OCI-LY1 (cell line): ENCODE data around the gene RALGDS.

Experiments
- H2AFZ ChIP-seq: fragments of 200-600 bp; sonication (generic), shearing (Covaris generic); 2 replicates; pipeline ENCODE4 v1.6.0; 2014; ENCODE audit warnings: antibody characterized with exemption, mild to moderate bottlenecking, low read length
- H3F3A ChIP-seq: fragments of 200-600 bp; sonication (generic), shearing (Covaris generic); 2 replicates; pipeline ENCODE4 v1.6.0; 2014; ENCODE audit warnings: mild to moderate bottlenecking, antibody characterized with exemption, low read length, moderate library complexity; ENCODE audit not compliant: insufficient read depth
- H3K27ac ChIP-seq: fragments of 200-600 bp; sonication (generic); 2 replicates; pipeline ENCODE4 v1.5.1; 2014; ENCODE audit warnings: low read length, mixed run types, mild to moderate bottlenecking, low read depth; ENCODE audit not compliant: poor library complexity, severe bottlenecking
- H3K27me3 ChIP-seq: fragments of 200-600 bp; sonication (generic); 2 replicates; pipeline ENCODE4 v1.6.0; 2014; ENCODE audit warnings: antibody characterized with exemption, mild to moderate bottlenecking, low read length, moderate library complexity; ENCODE audit not compliant: insufficient read depth
- H3K36me3 ChIP-seq: fragments of 200-600 bp; sonication (generic); 2 replicates; pipeline ENCODE4 v1.6.1; 2014; ENCODE audit warnings: mild to moderate bottlenecking, antibody characterized with exemption, low read length, moderate library complexity, mixed read lengths; ENCODE audit not compliant: insufficient read depth
- H3K4me1 ChIP-seq: fragments of 200-600 bp; sonication (generic); 2 replicates; pipeline ENCODE4 v1.5.1; 2014; ENCODE audit warnings: mild to moderate bottlenecking, low read length, moderate library complexity; ENCODE audit not compliant: insufficient read depth, severe bottlenecking
- H3K4me2 ChIP-seq: fragments of 200-600 bp; sonication (generic), shearing (Covaris generic); 2 replicates; pipeline ENCODE4 v1.6.1; 2014; ENCODE audit warnings: low read length
- H3K4me3 ChIP-seq: fragments of 200-600 bp; sonication (generic); 2 replicates; pipeline ENCODE4 v1.5.1; 2014; ENCODE audit warnings: low read length, low read depth, mild to moderate bottlenecking, mixed read lengths; ENCODE audit not compliant: poor library complexity, severe bottlenecking
- H3K79me2 ChIP-seq: fragments of 200-600 bp; shearing (Covaris generic); 2 replicates; pipeline ENCODE4 v1.6.1; 2016; ENCODE audit warnings: mixed run types, low read length, mixed read lengths; ENCODE audit not compliant: insufficient read depth
- H3K9ac ChIP-seq: fragments of 200-600 bp; sonication (generic), shearing (Covaris generic); 2 replicates; pipeline ENCODE4 v1.6.1; 2014; ENCODE audit warnings: mild to moderate bottlenecking, low read length, mixed read lengths
- H3K9me2 ChIP-seq: fragments of 200-600 bp; sonication (generic), shearing (Covaris generic); 2 replicates; pipeline ENCODE4 v1.6.1; 2014; ENCODE audit warnings: low read depth, mild to moderate bottlenecking, low read length, mixed read lengths
- H3K9me3 ChIP-seq: fragments of 200-600 bp; shearing (Covaris generic); 2 replicates; pipeline ENCODE4 v1.6.1; 2014; ENCODE audit warnings: low read length, mixed read lengths
- H4K20me1 ChIP-seq: fragments of 200-600 bp; sonication (generic), shearing (Covaris generic); 2 replicates; pipeline ENCODE4 v1.6.0; 2016; ENCODE audit warnings: mild to moderate bottlenecking, low read length; ENCODE audit not compliant: insufficient read depth
- EZH2 ChIP-seq: fragments of 200-600 bp; sonication (generic), shearing (Covaris generic); IDR thresholded peaks from 2 replicates; pipeline ENCODE4 v1.8.0; 2017; ENCODE audit warnings: borderline replicate concordance, mixed run types, mild to moderate bottlenecking, antibody characterized with exemption, low read length, moderate library complexity, mixed read lengths
- TF ChIP-seq, protein P1 (sequence below): fragments of 200-600 bp; sonication (generic), shearing (Covaris generic); IDR thresholded peaks from 2 replicates; pipeline ENCODE4 v1.5.1; 2017; ENCODE audit warnings: mild to moderate bottlenecking, antibody characterized with exemption, low read length, moderate library complexity, mixed read lengths

RALGDS gene

DNA sequence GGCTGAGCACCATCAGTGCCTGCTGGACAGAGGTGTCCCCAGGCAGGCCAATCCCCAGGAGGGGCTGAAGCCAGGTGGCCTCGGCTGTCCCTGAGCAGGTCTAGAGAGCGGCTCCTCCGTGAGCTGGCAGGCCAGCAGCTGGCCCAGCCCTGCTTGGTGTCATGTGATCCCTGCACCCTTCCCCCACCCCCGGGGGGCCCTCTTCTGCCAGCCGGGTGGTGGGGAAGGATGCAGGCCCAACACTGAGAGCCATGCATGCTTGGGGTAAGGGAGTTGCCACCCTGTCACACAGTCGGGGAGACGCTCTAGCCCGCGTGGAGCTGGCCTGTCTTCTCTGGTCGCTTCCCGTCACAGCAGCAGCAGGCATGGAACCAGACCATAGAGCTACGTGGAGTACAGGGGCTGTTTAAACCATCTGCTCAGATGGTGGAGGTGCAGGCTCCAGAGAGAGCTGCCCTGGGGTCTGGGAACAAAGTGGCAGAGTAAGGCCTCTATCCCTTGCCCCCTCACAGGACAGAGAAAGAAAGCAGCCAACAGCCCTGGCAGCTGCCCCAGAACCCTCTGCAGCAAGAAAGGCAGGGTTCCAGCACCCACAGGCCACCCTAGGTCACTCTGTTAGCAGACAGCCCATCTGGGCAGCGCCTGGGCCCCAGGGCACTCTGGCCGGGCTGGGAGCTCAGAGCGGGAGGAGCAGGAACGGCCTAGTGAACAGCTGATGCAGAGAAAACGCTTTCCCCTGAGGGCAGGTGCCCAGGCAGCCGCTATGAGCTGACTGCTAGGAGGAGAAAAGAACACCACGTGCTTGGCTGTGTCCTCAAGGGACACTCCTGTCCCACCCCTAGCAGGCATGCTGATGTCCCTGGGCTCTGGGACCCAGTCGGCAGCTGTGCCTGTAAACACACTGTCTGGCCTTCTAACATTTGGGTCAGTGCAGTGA is 6.8 kb downstream of the RALGDS start:
- H3K36me3 ChIP-seq = no peaks in the 10 kb centered on the region; the same call in 1 of the 2 replicates
- no peak for TF ChIP-seq EZH2
- TF ChIP-seq, protein P1, sequence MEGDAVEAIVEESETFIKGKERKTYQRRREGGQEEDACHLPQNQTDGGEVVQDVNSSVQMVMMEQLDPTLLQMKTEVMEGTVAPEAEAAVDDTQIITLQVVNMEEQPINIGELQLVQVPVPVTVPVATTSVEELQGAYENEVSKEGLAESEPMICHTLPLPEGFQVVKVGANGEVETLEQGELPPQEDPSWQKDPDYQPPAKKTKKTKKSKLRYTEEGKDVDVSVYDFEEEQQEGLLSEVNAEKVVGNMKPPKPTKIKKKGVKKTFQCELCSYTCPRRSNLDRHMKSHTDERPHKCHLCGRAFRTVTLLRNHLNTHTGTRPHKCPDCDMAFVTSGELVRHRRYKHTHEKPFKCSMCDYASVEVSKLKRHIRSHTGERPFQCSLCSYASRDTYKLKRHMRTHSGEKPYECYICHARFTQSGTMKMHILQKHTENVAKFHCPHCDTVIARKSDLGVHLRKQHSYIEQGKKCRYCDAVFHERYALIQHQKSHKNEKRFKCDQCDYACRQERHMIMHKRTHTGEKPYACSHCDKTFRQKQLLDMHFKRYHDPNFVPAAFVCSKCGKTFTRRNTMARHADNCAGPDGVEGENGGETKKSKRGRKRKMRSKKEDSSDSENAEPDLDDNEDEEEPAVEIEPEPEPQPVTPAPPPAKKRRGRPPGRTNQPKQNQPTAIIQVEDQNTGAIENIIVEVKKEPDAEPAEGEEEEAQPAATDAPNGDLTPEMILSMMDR = no peak
- no peaks in the 10 kb centered on the region for H3K4me1 ChIP-seq
- no peak overlapping the region for H3K9ac ChIP-seq
- H3F3A ChIP-seq = no peaks in the 10 kb centered on the region
- no peaks in the 10 kb centered on the region for H4K20me1 ChIP-seq
- no peaks in the 10 kb centered on the region for H3K9me2 ChIP-seq
- no peaks in the 10 kb centered on the region for H3K9me3 ChIP-seq
- no peak overlapping the region for H3K4me2 ChIP-seq
- H3K27ac ChIP-seq = no peak overlapping the region
- H3K79me2 ChIP-seq = no peaks in the 10 kb centered on the region
- H2AFZ ChIP-seq = no peak overlapping the region
- H3K27me3 ChIP-seq = no peaks in the 10 kb centered on the region
- no peak overlapping the region for H3K4me3 ChIP-seq

DNA sequence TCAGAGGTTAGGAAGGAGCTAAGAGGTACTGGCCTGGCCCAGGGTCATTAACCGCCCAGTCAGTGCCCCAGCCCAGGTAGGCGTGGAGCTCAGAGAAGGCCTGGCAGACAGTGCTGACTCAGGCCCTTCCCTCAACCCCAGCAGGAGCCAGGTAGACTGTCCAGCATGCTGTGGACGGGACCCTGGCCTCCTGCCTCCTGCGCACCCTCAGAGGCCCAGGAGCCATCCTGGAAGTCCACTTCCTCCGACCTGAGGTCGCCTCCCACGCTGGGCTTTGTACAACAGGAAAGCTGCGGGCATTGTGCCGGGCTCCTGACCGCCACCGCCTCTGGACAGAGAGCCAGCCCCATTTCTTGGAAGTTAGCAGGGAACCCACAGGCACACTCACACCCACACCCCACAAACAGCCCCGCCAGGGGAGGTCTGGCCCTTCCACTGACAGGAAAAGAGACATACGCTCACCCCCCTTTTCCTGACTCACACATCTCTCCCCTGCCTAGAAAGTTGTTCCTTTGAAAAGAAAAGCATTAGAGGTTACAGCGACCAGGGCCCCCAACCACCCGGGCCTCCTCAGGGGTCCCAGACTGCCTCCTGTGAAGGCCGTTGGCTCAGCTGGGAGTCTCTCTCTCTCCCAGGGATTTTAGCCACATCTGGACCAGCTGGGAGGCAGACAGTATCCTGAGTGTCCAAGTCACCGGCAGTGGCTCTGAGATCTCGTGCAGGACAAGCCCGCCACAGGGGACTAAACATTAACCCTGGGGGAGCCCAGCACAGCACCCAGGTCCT is 7.7 kb downstream of the RALGDS start:
- H3K79me2 ChIP-seq = no peaks in the 10 kb centered on the region
- no peaks in the 10 kb centered on the region for H3K9me2 ChIP-seq
- H2AFZ ChIP-seq = no peak overlapping the region
- no peak overlapping the region for H3K27ac ChIP-seq
- no peaks in the 10 kb centered on the region for H3F3A ChIP-seq
- no peaks in the 10 kb centered on the region for H3K9me3 ChIP-seq
- TF ChIP-seq EZH2 = no peak
- TF ChIP-seq, protein P1 = no peak
- no peaks in the 10 kb centered on the region for H4K20me1 ChIP-seq
- no peak overlapping the region for H3K9ac ChIP-seq
- no peaks in the 10 kb centered on the region for H3K27me3 ChIP-seq
- no peaks in the 10 kb centered on the region for H3K4me1 ChIP-seq
- H3K36me3 ChIP-seq = no peaks in the 10 kb centered on the region; the same call in 1 of the 2 replicates
- no peak overlapping the region for H3K4me3 ChIP-seq
- H3K4me2 ChIP-seq = no peak overlapping the region

DNA sequence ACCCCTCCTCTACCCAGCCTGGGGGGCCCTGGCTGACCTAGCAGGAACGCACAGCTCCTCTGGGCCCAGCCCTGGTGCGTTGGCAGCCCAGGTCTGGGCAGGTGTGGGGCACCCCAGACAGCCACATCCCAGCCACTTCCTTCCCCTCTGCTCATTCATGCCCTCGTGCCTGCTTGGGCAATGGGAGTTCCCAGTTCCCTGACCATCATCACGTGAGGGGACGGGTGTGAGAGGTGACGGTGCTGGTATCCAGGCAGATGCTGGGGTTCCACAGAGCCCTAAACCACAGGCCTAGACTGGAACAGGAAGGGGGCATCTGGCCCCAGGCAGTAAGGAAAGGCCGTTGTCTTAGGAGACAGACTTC is 8.4 kb downstream of the RALGDS start:
- Histone ChIP-seq H4K20me1 (no peaks in the 10 kb centered on the region), H3K9me3 (no peaks in the 10 kb centered on the region), H2AFZ (no peak overlapping the region), H3K4me1 (no peaks in the 10 kb centered on the region), H3K79me2 (no peaks in the 10 kb centered on the region), H3F3A (no peaks in the 10 kb centered on the region), H3K4me3 (no peak overlapping the region), H3K4me2 (no peak overlapping the region), H3K36me3 (peaks cover 4% of the 10 kb centered on the region; the same call in 1 of the 2 replicates), H3K9ac (no peak overlapping the region), H3K27me3 (no peaks in the 10 kb centered on the region), H3K27ac (no peak overlapping the region), H3K9me2 (no peaks in the 10 kb centered on the region)
- TF ChIP-seq, protein P1 = no peak
- no peak for TF ChIP-seq EZH2
